ENCODE data around the gene ZDHHC14.

- TF ChIP-seq FOXM1 (IDR thresholded peaks at IDR 0.05; ENCODE audit: borderline replicate concordance, low read depth) (no peak), EP300 (IDR thresholded peaks at IDR 0.05; ENCODE audit: borderline replicate concordance) (no peak), USF1 (IDR thresholded peaks at IDR 0.05) (no peak), CREB1 (IDR thresholded peaks at IDR 0.05; ENCODE audit: low read depth) (no peak), YY1 (IDR thresholded peaks at IDR 0.05; ENCODE audit: low read depth) (no peak), EGR1 (IDR thresholded peaks at IDR 0.05) (no peak), TAF1 (IDR thresholded peaks at IDR 0.05; ENCODE audit: low read depth) (no peak), MAX (IDR thresholded peaks at IDR 0.05) (no peak), REST (IDR thresholded peaks at IDR 0.05; ENCODE audit: low read depth) (no peak), RAD21 (IDR thresholded peaks at IDR 0.05; ENCODE audit: low read depth) (no peak)
Measured at GRCh38 chr6:157381631-157382621, 936 bp downstream of the ZDHHC14 start.
